ENCODE results near the gene XRN2. TPM values are rescaled to one million over a fixed set of nuclear protein-coding genes. Genes with fewer than 3 reads are reported as not detected.

The XRN2 gene
- polyA plus RNA-seq, 1 donor from 2014 or later, result 142 TPM

GRCh38 chr20:21326700-21327099, 23.6 kb downstream of the XRN2 start:
- Histone ChIP-seq H3K27me3 (ENCODE audit: insufficient read depth, low read depth, low read length) (no peaks in the 10 kb centered on the region), H3F3A (ENCODE audit: insufficient read depth, low read length, poor library complexity, severe bottlenecking) (no peaks in the 10 kb centered on the region), H3K36me3 (ENCODE audit: insufficient read depth, low read length) (peaks cover under 1% of the 10 kb centered on the region), H3K79me2 (replicated peaks; ENCODE audit: insufficient read depth, low read length) (peaks cover 67% of the 10 kb centered on the region), H3K9me2 (ENCODE audit: insufficient read depth, low read length) (no peaks in the 10 kb centered on the region), H3K27ac (ENCODE audit: low read length) (no peak overlapping the region), H3K9ac (ENCODE audit: low read length) (no peak overlapping the region), H4K20me1 (ENCODE audit: insufficient read depth) (peaks cover 12% of the 10 kb centered on the region), H3K9me3 (ENCODE audit: low read length) (no peaks in the 10 kb centered on the region), H3K4me2 (ENCODE audit: low read length) (no peak overlapping the region), H2AFZ (ENCODE audit: low read depth, low read length) (no peak overlapping the region), H3K4me3 (ENCODE audit: low read length) (no peak overlapping the region)
- TF ChIP-seq POLR2AphosphoS5 (IDR thresholded peaks at IDR 0.05) (no peak), RAD21 (conservative IDR thresholded peaks at IDR 0.05) (no peak), EZH2 (IDR thresholded peaks at IDR 0.05; ENCODE audit: borderline replicate concordance, insufficient read depth, low read length, poor library complexity, severe bottlenecking) (no peak), REST (IDR thresholded peaks at IDR 0.05; ENCODE audit: borderline replicate concordance) (no peak), TAF1 (IDR thresholded peaks at IDR 0.05; ENCODE audit: low read depth) (no peak), SMC3 (conservative IDR thresholded peaks at IDR 0.05; ENCODE audit: poor library complexity) (no peak), EP300 (conservative IDR thresholded peaks at IDR 0.05; ENCODE audit: poor library complexity, severe bottlenecking) (no peak), MXI1 (conservative IDR thresholded peaks at IDR 0.05; ENCODE audit: poor library complexity, severe bottlenecking) (no peak)
- TF ChIP-seq, protein P1, sequence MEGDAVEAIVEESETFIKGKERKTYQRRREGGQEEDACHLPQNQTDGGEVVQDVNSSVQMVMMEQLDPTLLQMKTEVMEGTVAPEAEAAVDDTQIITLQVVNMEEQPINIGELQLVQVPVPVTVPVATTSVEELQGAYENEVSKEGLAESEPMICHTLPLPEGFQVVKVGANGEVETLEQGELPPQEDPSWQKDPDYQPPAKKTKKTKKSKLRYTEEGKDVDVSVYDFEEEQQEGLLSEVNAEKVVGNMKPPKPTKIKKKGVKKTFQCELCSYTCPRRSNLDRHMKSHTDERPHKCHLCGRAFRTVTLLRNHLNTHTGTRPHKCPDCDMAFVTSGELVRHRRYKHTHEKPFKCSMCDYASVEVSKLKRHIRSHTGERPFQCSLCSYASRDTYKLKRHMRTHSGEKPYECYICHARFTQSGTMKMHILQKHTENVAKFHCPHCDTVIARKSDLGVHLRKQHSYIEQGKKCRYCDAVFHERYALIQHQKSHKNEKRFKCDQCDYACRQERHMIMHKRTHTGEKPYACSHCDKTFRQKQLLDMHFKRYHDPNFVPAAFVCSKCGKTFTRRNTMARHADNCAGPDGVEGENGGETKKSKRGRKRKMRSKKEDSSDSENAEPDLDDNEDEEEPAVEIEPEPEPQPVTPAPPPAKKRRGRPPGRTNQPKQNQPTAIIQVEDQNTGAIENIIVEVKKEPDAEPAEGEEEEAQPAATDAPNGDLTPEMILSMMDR (IDR thresholded peaks at IDR 0.05; ENCODE audit: poor library complexity, severe bottlenecking), result no peak

GRCh38 chr20:21336455-21337151, 33.5 kb downstream of the XRN2 start:
- Histone ChIP-seq H3K9me2 (ENCODE audit: insufficient read depth, low read length) (no peaks in the 10 kb centered on the region), H3F3A (ENCODE audit: insufficient read depth, low read length, poor library complexity, severe bottlenecking) (no peaks in the 10 kb centered on the region), H3K4me3 (ENCODE audit: low read length) (no peak overlapping the region), H3K27ac (ENCODE audit: low read length) (no peak overlapping the region), H2AFZ (ENCODE audit: low read depth, low read length) (no peak overlapping the region), H3K36me3 (ENCODE audit: insufficient read depth, low read length) (peaks cover 32% of the 10 kb centered on the region), H3K9me3 (ENCODE audit: low read length) (no peaks in the 10 kb centered on the region), H3K79me2 (replicated peaks; ENCODE audit: insufficient read depth, low read length) (no peaks in the 10 kb centered on the region), H3K27me3 (ENCODE audit: insufficient read depth, low read depth, low read length) (no peaks in the 10 kb centered on the region), H3K4me2 (ENCODE audit: low read length) (no peak overlapping the region), H3K9ac (ENCODE audit: low read length) (no peak overlapping the region), H4K20me1 (ENCODE audit: insufficient read depth) (no peaks in the 10 kb centered on the region)
- TF ChIP-seq TAF1 (IDR thresholded peaks at IDR 0.05; ENCODE audit: low read depth), result no peak
- no peak for TF ChIP-seq MXI1 (conservative IDR thresholded peaks at IDR 0.05; ENCODE audit: poor library complexity, severe bottlenecking)
- no peak for TF ChIP-seq EZH2 (IDR thresholded peaks at IDR 0.05; ENCODE audit: borderline replicate concordance, insufficient read depth, low read length, poor library complexity, severe bottlenecking)
- TF ChIP-seq REST (IDR thresholded peaks at IDR 0.05; ENCODE audit: borderline replicate concordance), result no peak
- TF ChIP-seq, protein P1 (IDR thresholded peaks at IDR 0.05; ENCODE audit: poor library complexity, severe bottlenecking), result no peak
- no peak for TF ChIP-seq RAD21 (conservative IDR thresholded peaks at IDR 0.05)
- TF ChIP-seq POLR2AphosphoS5 (IDR thresholded peaks at IDR 0.05), result no peak
- TF ChIP-seq EP300 (conservative IDR thresholded peaks at IDR 0.05; ENCODE audit: poor library complexity, severe bottlenecking), result no peak
- TF ChIP-seq SMC3 (conservative IDR thresholded peaks at IDR 0.05; ENCODE audit: poor library complexity), result no peak

All from neural cell (in vitro differentiated cells).